HepG2 (cell line): ENCODE data around the gene MED12L.

Source experiments
- CTCF ChIP-seq: sonication (generic); formaldehyde crosslinking; IDR thresholded peaks from 2 replicates; pipeline ENCODE4 v1.5.0; 2020; ENCODE audit warnings: mild to moderate bottlenecking, missing genetic modification reagents, moderate library complexity
- FOXJ3 ChIP-seq: sonication (generic); formaldehyde crosslinking; IDR thresholded peaks from 2 replicates; pipeline ENCODE4 v1.4.0; 2020; ENCODE audit warnings: missing genetic modification reagents, mild to moderate bottlenecking, borderline replicate concordance
- KAT7 ChIP-seq: IDR thresholded peaks from 2 replicates; pipeline ENCODE4 v1.6.1; 2018; ENCODE audit warnings: borderline replicate concordance, missing compliant biosample characterization
- PBX2 ChIP-seq: IDR thresholded peaks from 2 replicates; pipeline ENCODE4 v1.6.1; 2016; ENCODE audit warnings: control low read depth
- PHB2 ChIP-seq: fragments of 450-650 bp; IDR thresholded peaks from 2 replicates; pipeline ENCODE4 v1.6.1; 2018; ENCODE audit not compliant: partially characterized antibody
- POLR2G ChIP-seq: fragments of 200-400 bp; formaldehyde crosslinking; IDR thresholded peaks from 2 replicates; pipeline ENCODE4 v1.6.1; 2018; ENCODE audit warnings: mild to moderate bottlenecking, low read depth, low read length, moderate library complexity
- SP1 ChIP-seq, 2 experiments: fragments of 450-650 bp in 1 of 2; sonication (generic) in 1 of 2; formaldehyde crosslinking in 1 of 2; IDR thresholded peaks; 2 replicates each; pipeline versions ENCODE4 v1.4.0 to v1.6.1; 2016 to 2020; ENCODE audit warnings: missing genetic modification reagents in 1 of 2
- TP53 ChIP-seq: sonication (generic); formaldehyde crosslinking; conservative IDR thresholded peaks from 2 replicates; pipeline ENCODE4 v1.4.0; 2020; ENCODE audit warnings: missing genetic modification reagents
- ZNF704 ChIP-seq: sonication (generic); formaldehyde crosslinking; IDR thresholded peaks from 2 replicates; pipeline ENCODE4 v1.8.1; 2023; ENCODE audit warnings: mild to moderate bottlenecking, inconsistent platforms, moderate library complexity, missing genetic modification reagents, borderline replicate concordance

GRCh38 chr3:151351219-151351618 lies 265.8 kb downstream of the MED12L start:
- TF ChIP-seq CTCF (CRISPR knock-in tag): no peak
- no peak for TF ChIP-seq FOXJ3 (CRISPR knock-in tag)
- no peak for TF ChIP-seq KAT7 (CRISPR knock-in tag)
- no peak for TF ChIP-seq TP53
- no peak for TF ChIP-seq POLR2G
- no peak for TF ChIP-seq PBX2 (CRISPR knock-in tag)
- no peak for TF ChIP-seq PHB2
- TF ChIP-seq SP1 (IDR thresholded peaks at IDR 0.05): no peak
- TF ChIP-seq SP1 (CRISPR knock-in tag; IDR thresholded peaks at IDR 0.05): no peak
- TF ChIP-seq ZNF704 (CRISPR knock-in tag): no peak
